PC-3 (cell line): ENCODE measurements around the gene NGRN.

ENCODE experiments used
- EZH2 ChIP-seq: fragments of 300-600 bp; sonication (generic); IDR thresholded peaks from one replicate; pipeline ENCODE4 v1.6.1; 2017; ENCODE audit warnings: antibody characterized with exemption, mild to moderate bottlenecking, low read length; ENCODE audit not compliant: unreplicated experiment
- EZH2phosphoT487 ChIP-seq: fragments of 300-600 bp; sonication (generic); IDR thresholded peaks from 2 replicates; pipeline ENCODE4 v1.6.1; 2018; ENCODE audit warnings: mild to moderate bottlenecking, antibody characterized with exemption, low read length, borderline replicate concordance
- TF ChIP-seq, protein P1 (sequence below): fragments of 300-600 bp; sonication (generic); conservative IDR thresholded peaks from 2 replicates; pipeline ENCODE4 v1.5.1; 2017; ENCODE audit warnings: antibody characterized with exemption, low read depth, mild to moderate bottlenecking, low read length

DNA sequence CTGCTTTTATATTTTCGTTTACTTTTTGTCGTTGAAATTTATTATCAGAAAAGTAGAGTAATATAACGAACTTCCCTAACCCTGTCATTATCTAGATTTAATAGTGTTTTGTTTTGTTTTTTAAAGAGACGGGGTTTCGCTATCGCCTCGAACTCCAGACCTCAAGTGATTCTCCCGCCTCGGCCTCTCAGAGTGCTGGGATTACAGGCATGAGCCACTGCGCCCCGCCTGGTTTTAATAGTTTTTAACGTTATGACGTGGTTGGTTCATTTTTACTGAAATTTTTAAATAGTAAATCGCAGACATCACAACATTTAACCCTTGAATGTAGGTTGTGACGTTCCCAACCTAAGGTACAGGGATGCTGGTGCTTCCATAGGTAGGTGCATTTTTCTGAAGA is 1.0 kb downstream of the NGRN start:
- TF ChIP-seq, protein P1, sequence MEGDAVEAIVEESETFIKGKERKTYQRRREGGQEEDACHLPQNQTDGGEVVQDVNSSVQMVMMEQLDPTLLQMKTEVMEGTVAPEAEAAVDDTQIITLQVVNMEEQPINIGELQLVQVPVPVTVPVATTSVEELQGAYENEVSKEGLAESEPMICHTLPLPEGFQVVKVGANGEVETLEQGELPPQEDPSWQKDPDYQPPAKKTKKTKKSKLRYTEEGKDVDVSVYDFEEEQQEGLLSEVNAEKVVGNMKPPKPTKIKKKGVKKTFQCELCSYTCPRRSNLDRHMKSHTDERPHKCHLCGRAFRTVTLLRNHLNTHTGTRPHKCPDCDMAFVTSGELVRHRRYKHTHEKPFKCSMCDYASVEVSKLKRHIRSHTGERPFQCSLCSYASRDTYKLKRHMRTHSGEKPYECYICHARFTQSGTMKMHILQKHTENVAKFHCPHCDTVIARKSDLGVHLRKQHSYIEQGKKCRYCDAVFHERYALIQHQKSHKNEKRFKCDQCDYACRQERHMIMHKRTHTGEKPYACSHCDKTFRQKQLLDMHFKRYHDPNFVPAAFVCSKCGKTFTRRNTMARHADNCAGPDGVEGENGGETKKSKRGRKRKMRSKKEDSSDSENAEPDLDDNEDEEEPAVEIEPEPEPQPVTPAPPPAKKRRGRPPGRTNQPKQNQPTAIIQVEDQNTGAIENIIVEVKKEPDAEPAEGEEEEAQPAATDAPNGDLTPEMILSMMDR = no peak
- TF ChIP-seq EZH2 = no peak
- TF ChIP-seq EZH2phosphoT487 = no peak
